Small intestine (tissue), 7 donors: ENCODE measurements around the gene CCDC88C. TPM values are rescaled to one million over a fixed set of nuclear protein-coding genes. Genes with fewer than 3 reads are reported as not detected.

Source experiments
- DNase-seq, 2 donors: peaks; one replicate each; pipeline versions ENCODE4 v3.0.0 to v3.0.0-alpha.2; 2013
- FAIRE-seq: peaks from 2 replicates; lab custom pipeline; 2012; peaks lifted over from hg19 to GRCh38; lab: Jason Lieb, UNC
- H3K27ac ChIP-seq, 3 donors: one replicate each; pipeline ENCODE4 v1.5.1; 2013; ENCODE audit warnings: low read length in 2 of 3, mild to moderate bottlenecking in 2 of 3, control low read depth in 1 of 3, inconsistent platforms in 1 of 3, low read depth in 1 of 3, moderate library complexity in 1 of 3
- H3K27me3 ChIP-seq, 3 donors: one replicate each; pipeline ENCODE4 v1.6.1; 2013; ENCODE audit warnings: low read length in 3 of 3, inconsistent platforms in 1 of 3; ENCODE audit not compliant: control insufficient read depth in 3 of 3, insufficient read depth in 3 of 3
- H3K36me3 ChIP-seq, 3 donors: one replicate each; pipeline ENCODE4 v1.6.1; 2013; ENCODE audit warnings: low read length in 3 of 3, inconsistent platforms in 1 of 3, low read depth in 1 of 3, mild to moderate bottlenecking in 1 of 3, moderate library complexity in 1 of 3; ENCODE audit not compliant: control insufficient read depth in 3 of 3, insufficient read depth in 2 of 3
- H3K4me1 ChIP-seq, 3 donors: one replicate each; pipeline ENCODE4 v1.6.1; 2013; ENCODE audit warnings: low read length in 2 of 3, inconsistent platforms in 1 of 3, low read depth in 1 of 3, mild to moderate bottlenecking in 1 of 3, moderate library complexity in 1 of 3; ENCODE audit not compliant: control insufficient read depth in 3 of 3, insufficient read depth in 2 of 3
- H3K4me3 ChIP-seq, 3 donors: one replicate each; pipeline ENCODE4 v1.5.1; 2013; ENCODE audit warnings: low read length in 3 of 3, control low read depth in 1 of 3, inconsistent platforms in 1 of 3, low read depth in 1 of 3, mild to moderate bottlenecking in 1 of 3, moderate library complexity in 1 of 3
- H3K9me3 ChIP-seq, 2 donors: one replicate each; pipeline ENCODE4 v1.6.1; 2013; ENCODE audit warnings: low read depth in 1 of 2, low read length in 1 of 2; ENCODE audit not compliant: control insufficient read depth in 2 of 2, insufficient read depth in 1 of 2
- WGBS, 3 donors: extraction: QIAGEN DNeasy Blood & Tissue Kit; methylation state at CpG; one replicate each; pipeline ENCODE4 v1.1.7; 2013; 5-methylcytosine and 5-hydroxymethylcytosine counted together
- polyA plus RNA-seq, 4 donors: library from polyadenylated mRNA; stranded (reverse) in 3 of 4; unstranded in 1 of 4; fragments of 200-250 nt in 3 of 4; fragments of 120-200 nt in 1 of 4; gene quantifications; one replicate each; pipeline versions ENCODE4 v1.2.1 to v1.2.3, GENCODE V29; 2013
- donor health status: healthy with polysubstance abuse.
- donor health status: control.
- donor health status: control.
- donor health status: Bipolar disorder and iron deficiency.
- donor health status: healthy.

Gene CCDC88C
- polyA plus RNA-seq, 4 donors = 13.2 to 25.9 (median 18.3) TPM

GRCh38 chr14:91303924-91304229 lies 113.7 kb downstream of the CCDC88C start:
- no peak for FAIRE-seq
- Histone ChIP-seq H3K9me3 (no peaks in the 10 kb centered on the region), H3K27ac (no peak overlapping the region), H3K4me1 (peaks cover 0 to 14% (median 0%) of the 10 kb centered on the region in 3 donors), H3K27me3 (no peaks in the 10 kb centered on the region), H3K4me3 (no peak overlapping the region), H3K36me3 (peaks cover 26 to 80% (median 26%) of the 10 kb centered on the region in 3 donors)
- no peak for DNase-seq
- 86 to 96% (median 92%) methylated on average over 18 of the region's 18 CpGs for WGBS, 3 donors

- H3K9me3 ChIP-seq = no peaks in the 10 kb centered on the region
- H3K4me1 ChIP-seq = peaks cover 0 to 14% (median 0%) of the 10 kb centered on the region in 3 donors
- DNase-seq (peak; percentile 26), FAIRE-seq (no peak)
- H3K27me3 ChIP-seq = no peaks in the 10 kb centered on the region
- no peak overlapping the region for H3K27ac ChIP-seq
- 74 to 92% (median 92%) methylated on average over 23 of the region's 23 CpGs for WGBS, 3 donors
- H3K4me3 ChIP-seq = no peak overlapping the region
- peaks cover 23 to 78% (median 26%) of the 10 kb centered on the region in 3 donors for H3K36me3 ChIP-seq
Observed at GRCh38 chr14:91303091-91303923, 114.3 kb downstream of the CCDC88C start.

GRCh38 chr14:91302391-91302790 lies 115.2 kb downstream of the CCDC88C start:
- FAIRE-seq (no peak), DNase-seq (no peak)
- Histone ChIP-seq H3K27ac (no peak overlapping the region), H3K9me3 (no peaks in the 10 kb centered on the region), H3K27me3 (no peaks in the 10 kb centered on the region), H3K4me1 (peaks cover 0 to 14% (median 0%) of the 10 kb centered on the region in 3 donors), H3K4me3 (no peak overlapping the region), H3K36me3 (peaks cover 14 to 74% (median 20%) of the 10 kb centered on the region in 3 donors)
- 80 to 90% (median 87%) methylated on average over 3 of the region's 3 CpGs for whole genome bisulfite sequencing, 3 donors

- Histone ChIP-seq H3K4me1 (peaks cover 0 to 14% (median 0%) of the 10 kb centered on the region in 3 donors), H3K9me3 (no peaks in the 10 kb centered on the region), H3K27me3 (no peaks in the 10 kb centered on the region), H3K4me3 (no peak overlapping the region), H3K27ac (no peak overlapping the region), H3K36me3 (peaks cover 16 to 79% (median 16%) of the 10 kb centered on the region in 3 donors)
- FAIRE-seq = no peak
- 81 to 88% (median 86%) methylated on average over 4 of the region's 4 CpGs for WGBS, 3 donors
- no peak for DNase-seq
Observed at GRCh38 chr14:91300957-91301356, 116.7 kb downstream of the CCDC88C start.

- peaks cover 0 to 14% (median 0%) of the 10 kb centered on the region in 3 donors for H3K4me1 ChIP-seq
- DNase-seq (peak in 1 of 2 donors; percentile 62), FAIRE-seq (no peak)
- H3K36me3 ChIP-seq = peaks cover 13 to 79% (median 14%) of the 10 kb centered on the region in 3 donors
- WGBS, 3 donors = 78 to 85% (median 80%) methylated on average over 10 of the region's 10 CpGs
- H3K27ac ChIP-seq = no peak overlapping the region
- H3K4me3 ChIP-seq = no peak overlapping the region
- no peaks in the 10 kb centered on the region for H3K27me3 ChIP-seq
- no peaks in the 10 kb centered on the region for H3K9me3 ChIP-seq
Observed at GRCh38 chr14:91300283-91300895, 117.2 kb downstream of the CCDC88C start.

GRCh38 chr14:91299121-91300115 lies 118.2 kb downstream of the CCDC88C start:
- 93 to 94% (median 93%) methylated on average over 31 of the region's 31 CpGs for WGBS, 3 donors
- DNase-seq = no peak
- H3K36me3 ChIP-seq = peaks cover 13 to 82% (median 14%) of the 10 kb centered on the region in 3 donors

GRCh38 chr14:91298576-91298975 lies 119.0 kb downstream of the CCDC88C start:
- H3K9me3 ChIP-seq = no peaks in the 10 kb centered on the region
- H3K36me3 ChIP-seq = peaks cover 13 to 82% (median 18%) of the 10 kb centered on the region in 3 donors
- no peak for DNase-seq
- no peak overlapping the region for H3K27ac ChIP-seq
- H3K27me3 ChIP-seq = no peaks in the 10 kb centered on the region
- peaks cover 0 to 14% (median 0%) of the 10 kb centered on the region in 3 donors for H3K4me1 ChIP-seq
- FAIRE-seq = no peak
- H3K4me3 ChIP-seq = no peak overlapping the region
- 79 to 93% (median 92%) methylated on average over 11 of the region's 11 CpGs for WGBS, 3 donors

More at GRCh38 chr14:91299121-91300115, 118.2 kb downstream of the CCDC88C start:
- Histone ChIP-seq H3K9me3 (no peaks in the 10 kb centered on the region), H3K4me3 (no peak overlapping the region), H3K4me1 (peaks cover 0 to 14% (median 0%) of the 10 kb centered on the region in 3 donors), H3K27ac (no peak overlapping the region), H3K27me3 (no peaks in the 10 kb centered on the region)
- no peak for FAIRE-seq
